Stomach (tissue), 4 donors: ENCODE measurements around the gene KIF17.

ENCODE experiments used
- EP300 ChIP-seq: sonication (generic); formaldehyde crosslinking; IDR thresholded peaks from one replicate; pipeline ENCODE4 v1.6.1; 2017; ENCODE audit warnings: antibody characterized with exemption
- POLR2A ChIP-seq, 4 donors: fragments of 450-650 bp; IDR thresholded peaks; one replicate each; pipeline ENCODE4 v1.6.1; 2016; ENCODE audit warnings: antibody characterized with exemption in 4 of 4, control low read depth in 2 of 4, mild to moderate bottlenecking in 1 of 4, moderate library complexity in 1 of 4
- POLR2AphosphoS5 ChIP-seq, 3 donors: sonication (generic); formaldehyde crosslinking; IDR thresholded peaks; one replicate each; pipeline ENCODE4 v1.6.1; 2016; ENCODE audit warnings: antibody characterized with exemption in 3 of 3
- TF ChIP-seq, protein P1 (sequence below), 7 experiments: fragments of 450-650 bp in 4 of 7; fragments of 200-600 bp in 3 of 7; sonication (generic) in 3 of 7; IDR thresholded peaks; one replicate each; pipeline ENCODE4 v1.5.1; 2016 to 2019; ENCODE audit warnings: antibody characterized with exemption in 7 of 7, control low read depth in 2 of 7, mild to moderate bottlenecking in 1 of 7

DNA sequence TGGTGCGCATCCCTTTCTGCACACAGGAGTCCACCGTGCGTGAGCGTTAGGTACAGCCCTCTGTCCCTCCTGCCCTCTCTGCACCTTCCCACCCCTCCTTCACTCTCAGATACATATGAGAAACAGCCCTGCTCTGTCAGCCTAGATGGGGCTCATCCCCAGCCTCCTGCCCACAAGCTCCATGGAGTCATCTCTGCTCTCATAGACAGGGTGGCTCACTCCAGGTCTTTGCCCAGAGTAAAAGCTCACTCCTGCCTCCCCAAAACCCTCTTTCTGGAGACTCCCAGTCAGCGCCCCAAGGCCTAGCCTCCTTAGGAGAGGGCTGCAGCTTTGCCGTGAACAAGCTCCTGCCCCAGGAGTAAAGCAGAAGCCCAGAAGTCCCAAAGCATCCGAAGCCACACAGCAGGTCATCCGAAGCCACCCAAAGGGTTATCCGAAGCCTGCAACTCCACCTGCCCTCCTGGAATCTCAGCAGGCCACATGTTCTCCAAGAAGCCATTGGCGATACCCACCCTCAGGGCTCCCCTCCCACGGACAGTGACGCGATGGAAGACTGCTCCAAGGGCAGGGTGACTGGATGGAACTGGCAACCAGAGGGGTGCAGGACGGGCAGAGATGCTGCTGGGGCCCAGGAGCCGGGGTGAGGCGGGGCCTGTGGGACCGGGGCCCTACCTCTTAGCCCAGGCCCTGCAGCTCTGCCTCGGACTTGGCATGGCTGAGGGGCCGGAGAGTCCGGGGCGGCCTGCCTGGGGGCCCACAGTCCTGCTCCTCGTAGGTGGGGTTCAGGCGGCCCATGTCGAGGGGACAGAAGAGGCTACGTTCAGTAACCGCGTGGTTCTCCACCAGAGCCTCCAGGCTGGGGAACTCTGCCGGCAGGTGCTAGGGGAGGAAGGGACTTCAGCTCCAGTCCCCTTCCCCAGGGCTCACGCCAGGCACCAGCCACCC lies 3.6 kb upstream of the KIF17 start:
- TF ChIP-seq POLR2A (IDR thresholded peaks at IDR 0.05) (no peak), POLR2AphosphoS5 (IDR thresholded peaks at IDR 0.05) (no peak), EP300 (no peak)
- TF ChIP-seq, protein P1, sequence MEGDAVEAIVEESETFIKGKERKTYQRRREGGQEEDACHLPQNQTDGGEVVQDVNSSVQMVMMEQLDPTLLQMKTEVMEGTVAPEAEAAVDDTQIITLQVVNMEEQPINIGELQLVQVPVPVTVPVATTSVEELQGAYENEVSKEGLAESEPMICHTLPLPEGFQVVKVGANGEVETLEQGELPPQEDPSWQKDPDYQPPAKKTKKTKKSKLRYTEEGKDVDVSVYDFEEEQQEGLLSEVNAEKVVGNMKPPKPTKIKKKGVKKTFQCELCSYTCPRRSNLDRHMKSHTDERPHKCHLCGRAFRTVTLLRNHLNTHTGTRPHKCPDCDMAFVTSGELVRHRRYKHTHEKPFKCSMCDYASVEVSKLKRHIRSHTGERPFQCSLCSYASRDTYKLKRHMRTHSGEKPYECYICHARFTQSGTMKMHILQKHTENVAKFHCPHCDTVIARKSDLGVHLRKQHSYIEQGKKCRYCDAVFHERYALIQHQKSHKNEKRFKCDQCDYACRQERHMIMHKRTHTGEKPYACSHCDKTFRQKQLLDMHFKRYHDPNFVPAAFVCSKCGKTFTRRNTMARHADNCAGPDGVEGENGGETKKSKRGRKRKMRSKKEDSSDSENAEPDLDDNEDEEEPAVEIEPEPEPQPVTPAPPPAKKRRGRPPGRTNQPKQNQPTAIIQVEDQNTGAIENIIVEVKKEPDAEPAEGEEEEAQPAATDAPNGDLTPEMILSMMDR (IDR thresholded peaks at IDR 0.05), result no peak
